Measurements from ENCODE around the gene PSME3IP1. TPM values are rescaled to one million over a fixed set of nuclear protein-coding genes. Genes with fewer than 3 reads are reported as not detected.

The PSME3IP1 gene
- total and polyA plus RNA-seq, 2 of the 4 experiments (the other 2 are of a cell fraction): 50.2 to 75.2 TPM

GRCh38 chr16:57141822-57142631 is 43.8 kb downstream of the PSME3IP1 start:
- Histone ChIP-seq H4K8ac (ENCODE audit: low read depth in 2 of 2, low read length in 2 of 2) (no peak overlapping the region), H2BK15ac (ENCODE audit: low read depth, low read length) (no peak overlapping the region), H3K23ac (ENCODE audit: low read depth, low read length) (no peak overlapping the region), H3K36me3 (ENCODE audit: control insufficient read depth, insufficient read depth, low read length) (no peaks in the 10 kb centered on the region; the same call in 1 of the 2 replicates), H2BK20ac (ENCODE audit: low read depth, low read length) (no peak overlapping the region), H3K9me3 (ENCODE audit: control insufficient read depth, insufficient read depth, low read length) (no peaks in the 10 kb centered on the region), H3K4ac (ENCODE audit: low read depth, low read length) (no peak overlapping the region), H2BK120ac (ENCODE audit: low read depth, low read length) (no peak overlapping the region), H3K27ac (ENCODE audit: insufficient read depth, low read length) (no peak overlapping the region), H3K4me2 (ENCODE audit: low read depth, low read length) (no peak overlapping the region), H3K79me1 (ENCODE audit: low read depth in 1 of 2, low read length in 2 of 2) (no peaks in the 10 kb centered on the region), H4K5ac (ENCODE audit: low read depth, low read length) (no peak overlapping the region), H2AK5ac (ENCODE audit: low read depth, low read length) (no peak overlapping the region), H2AK9ac (replicated peaks; ENCODE audit: low read depth, low read length, poor library complexity) (no peak overlapping the region), H2AFZ (replicated peaks; ENCODE audit: low read length, poor library complexity) (no peak overlapping the region), H3K14ac (replicated peaks; ENCODE audit: low read depth, low read length) (no peak overlapping the region), H4K91ac (ENCODE audit: insufficient read depth, low read depth, low read length) (no peak overlapping the region), H3K56ac (ENCODE audit: extremely low read depth, insufficient read depth, low read length) (no peak overlapping the region), H3K27me3 (ENCODE audit: control insufficient read depth, insufficient read depth, low read length) (no peaks in the 10 kb centered on the region), H3K9me1 (ENCODE audit: insufficient read depth, low read length) (peaks cover 13% of the 10 kb centered on the region), H3K18ac (ENCODE audit: low read depth, low read length) (no peak overlapping the region), H4K20me1 (ENCODE audit: insufficient read depth, low read length) (no peaks in the 10 kb centered on the region), H3K4me1 (ENCODE audit: control insufficient read depth, insufficient read depth, low read length) (no peaks in the 10 kb centered on the region), H3K9ac (ENCODE audit: low read depth, low read length) (no peak overlapping the region), H2BK5ac (ENCODE audit: low read depth, low read length, poor library complexity, severe bottlenecking) (no peak overlapping the region), H3K4me3 (ENCODE audit: insufficient read depth, low read depth, low read length) (no peak overlapping the region)
- BruUV-seq (replicated peaks): no TSS peak
- dilution Hi-C loops (cut with HindIII; ENCODE audit: low sequenced_read_pairs, unreplicated experiment) (no loop called here), in situ Hi-C loops (cut with MboI; ENCODE audit: low sequenced_read_pairs) (no loop called here), intact Hi-C loops (cut with micrococcal nuclease) (no loop called here)
- no peak for ATAC-seq (ENCODE audit: low read depth)
- DNase-seq: no peak
- POLR2A ChIA-PET (ENCODE audit: unreplicated experiment): no interaction called here
- CTCF ChIA-PET: no interaction called here
- WGBS, 2 experiments (ENCODE audit: extremely low coverage in 2 of 2, insufficient read length in 1 of 2): 83 to 100% methylated on average over 1 to 12 of the region's 16 CpGs
- TF ChIP-seq SMC3 (IDR thresholded peaks at IDR 0.05; ENCODE audit: low read depth, low read length) (no peak), USF2 (IDR thresholded peaks at IDR 0.05; ENCODE audit: low read depth, low read length) (no peak), RAD21 (IDR thresholded peaks at IDR 0.05; ENCODE audit: low read length) (no peak), NFE2L2 (IDR thresholded peaks at IDR 0.05; ENCODE audit: low read depth, low read length) (no peak), ELK1 (IDR thresholded peaks at IDR 0.05; ENCODE audit: borderline replicate concordance, low read depth, low read length) (no peak), RCOR1 (IDR thresholded peaks at IDR 0.05; ENCODE audit: insufficient replicate concordance, low read length) (no peak)
